ENCODE results near the gene CDKAL1. TPM values are rescaled to one million over a fixed set of nuclear protein-coding genes. Genes with fewer than 3 reads are reported as not detected.

CDKAL1 gene
- total and polyA plus RNA-seq, 2 donors from 2014 or later = 4.6 to 20.2 TPM

DNA sequence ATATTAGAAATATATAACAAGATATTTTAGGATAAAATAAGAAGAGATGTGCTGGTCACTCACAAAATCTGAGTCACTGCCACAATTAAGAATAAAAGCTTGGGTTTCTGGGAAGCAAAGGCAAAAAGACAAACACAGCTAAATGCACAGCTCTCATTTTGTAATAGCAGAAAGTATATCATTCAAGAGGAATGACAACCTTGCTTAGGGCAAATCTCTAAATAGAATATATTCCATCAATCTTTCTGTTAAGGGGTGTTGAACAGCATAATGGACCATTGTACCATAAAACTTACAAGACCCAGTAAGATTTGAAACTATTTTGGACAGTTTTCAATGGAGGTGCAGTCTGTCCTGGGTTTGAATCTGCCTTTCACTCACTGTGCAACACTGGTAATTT, 594.3 kb downstream of the CDKAL1 start:
- Histone ChIP-seq H3K4me1 (ENCODE audit: control insufficient read depth in 2 of 3, insufficient read depth in 2 of 3, low read depth in 1 of 3, low read length in 3 of 3) (peaks cover 0 to 4% (median 0%) of the 10 kb centered on the region in 3 donors), H3K4me3 (ENCODE audit: low read length in 3 of 3) (no peak overlapping the region)
- FAIRE-seq = no peak

DNA sequence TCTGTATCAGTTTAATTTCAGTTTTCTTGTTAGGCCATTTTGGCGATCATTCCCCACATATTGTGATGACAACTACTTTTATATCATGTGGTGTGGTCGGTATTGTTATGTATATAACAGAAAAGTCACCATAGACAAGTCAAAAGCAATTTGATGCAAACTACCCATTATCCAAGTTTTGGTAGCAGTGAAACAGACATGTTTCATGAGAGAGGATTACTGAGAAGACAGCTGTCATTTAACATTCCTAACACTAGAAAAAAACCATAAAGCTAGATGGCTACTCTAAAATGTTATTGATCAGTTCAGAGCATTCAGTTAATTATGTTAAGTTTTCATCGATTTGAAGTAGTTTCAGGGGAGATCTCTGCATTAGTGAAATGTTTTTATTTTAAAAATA, 597.1 kb downstream of the CDKAL1 start:
- Histone ChIP-seq H3K4me1 (ENCODE audit: control insufficient read depth in 2 of 3, insufficient read depth in 2 of 3, low read depth in 1 of 3, low read length in 3 of 3) (peaks cover 0 to 5% (median 0%) of the 10 kb centered on the region in 3 donors), H3K27ac (ENCODE audit: low read depth in 2 of 2, low read length in 2 of 2) (no peak overlapping the region), H3K4me3 (ENCODE audit: low read length in 3 of 3) (no peak overlapping the region), H3K9me3 (ENCODE audit: control insufficient read depth in 2 of 3, insufficient read depth in 1 of 3, low read length in 3 of 3) (no peaks in the 10 kb centered on the region), H3K9ac (ENCODE audit: low read length in 3 of 3) (no peak overlapping the region), H3K36me3 (ENCODE audit: control insufficient read depth in 2 of 3, insufficient read depth in 3 of 3, low read length in 3 of 3) (no peaks in the 10 kb centered on the region), H3K27me3 (ENCODE audit: control insufficient read depth, insufficient read depth, low read length) (no peaks in the 10 kb centered on the region)
- intact Hi-C loops (cut with DNase I) = no loop called here
- DNase-seq (no peak), FAIRE-seq (no peak)
- TF ChIP-seq, protein P1, sequence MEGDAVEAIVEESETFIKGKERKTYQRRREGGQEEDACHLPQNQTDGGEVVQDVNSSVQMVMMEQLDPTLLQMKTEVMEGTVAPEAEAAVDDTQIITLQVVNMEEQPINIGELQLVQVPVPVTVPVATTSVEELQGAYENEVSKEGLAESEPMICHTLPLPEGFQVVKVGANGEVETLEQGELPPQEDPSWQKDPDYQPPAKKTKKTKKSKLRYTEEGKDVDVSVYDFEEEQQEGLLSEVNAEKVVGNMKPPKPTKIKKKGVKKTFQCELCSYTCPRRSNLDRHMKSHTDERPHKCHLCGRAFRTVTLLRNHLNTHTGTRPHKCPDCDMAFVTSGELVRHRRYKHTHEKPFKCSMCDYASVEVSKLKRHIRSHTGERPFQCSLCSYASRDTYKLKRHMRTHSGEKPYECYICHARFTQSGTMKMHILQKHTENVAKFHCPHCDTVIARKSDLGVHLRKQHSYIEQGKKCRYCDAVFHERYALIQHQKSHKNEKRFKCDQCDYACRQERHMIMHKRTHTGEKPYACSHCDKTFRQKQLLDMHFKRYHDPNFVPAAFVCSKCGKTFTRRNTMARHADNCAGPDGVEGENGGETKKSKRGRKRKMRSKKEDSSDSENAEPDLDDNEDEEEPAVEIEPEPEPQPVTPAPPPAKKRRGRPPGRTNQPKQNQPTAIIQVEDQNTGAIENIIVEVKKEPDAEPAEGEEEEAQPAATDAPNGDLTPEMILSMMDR (IDR thresholded peaks at IDR 0.05; ENCODE audit: borderline replicate concordance, extremely low read depth, insufficient read depth) = no peak

More for the DNA sequence above, 594.3 kb downstream of the CDKAL1 start:
- Histone ChIP-seq H3K9me3 (ENCODE audit: control insufficient read depth in 2 of 3, insufficient read depth in 1 of 3, low read length in 3 of 3) (no peaks in the 10 kb centered on the region), H3K9ac (ENCODE audit: low read length in 3 of 3) (no peak overlapping the region), H3K27me3 (ENCODE audit: control insufficient read depth, insufficient read depth, low read length) (no peaks in the 10 kb centered on the region), H3K27ac (ENCODE audit: low read depth in 2 of 2, low read length in 2 of 2) (no peak overlapping the region), H3K36me3 (ENCODE audit: control insufficient read depth in 2 of 3, insufficient read depth in 3 of 3, low read length in 3 of 3) (no peaks in the 10 kb centered on the region)
- TF ChIP-seq, protein P1 (IDR thresholded peaks at IDR 0.05; ENCODE audit: borderline replicate concordance, extremely low read depth, insufficient read depth) = no peak
- no peak for DNase-seq
- intact Hi-C loops (cut with DNase I) = no loop called here

DNA sequence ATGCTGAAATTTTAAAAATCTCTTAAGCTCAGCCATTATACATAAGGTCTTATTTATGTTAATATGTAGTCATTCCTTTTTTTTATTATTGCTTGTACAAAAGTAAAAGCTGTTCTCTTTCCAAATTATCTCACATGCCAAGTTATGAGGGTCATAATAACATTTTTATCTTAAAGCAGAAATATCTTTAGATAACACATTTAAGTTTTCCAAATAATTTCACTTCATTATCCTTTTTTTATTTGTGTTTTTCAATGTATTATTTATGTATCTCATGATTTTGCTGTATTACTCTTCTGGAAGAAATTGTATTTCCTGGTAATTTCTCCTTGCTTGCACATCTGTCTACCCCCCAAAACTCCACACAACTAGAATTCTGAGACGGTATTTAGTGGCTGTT, 598.2 kb downstream of the CDKAL1 start:
- intact Hi-C loops (cut with DNase I) = no loop called here
- peaks cover 0 to 5% (median 0%) of the 10 kb centered on the region in 3 donors for H3K4me1 ChIP-seq (ENCODE audit: control insufficient read depth in 2 of 3, insufficient read depth in 2 of 3, low read depth in 1 of 3, low read length in 3 of 3)
- H3K9ac ChIP-seq (ENCODE audit: low read length in 3 of 3) = no peak overlapping the region
- no peaks in the 10 kb centered on the region for H3K9me3 ChIP-seq (ENCODE audit: control insufficient read depth in 2 of 3, insufficient read depth in 1 of 3, low read length in 3 of 3)
- TF ChIP-seq, protein P1 (IDR thresholded peaks at IDR 0.05; ENCODE audit: borderline replicate concordance, extremely low read depth, insufficient read depth) = no peak
- H3K27ac ChIP-seq (ENCODE audit: low read depth in 2 of 2, low read length in 2 of 2) = no peak overlapping the region
- DNase-seq (no peak), FAIRE-seq (no peak)
- H3K36me3 ChIP-seq (ENCODE audit: control insufficient read depth in 2 of 3, insufficient read depth in 3 of 3, low read length in 3 of 3) = no peaks in the 10 kb centered on the region
- no peaks in the 10 kb centered on the region for H3K27me3 ChIP-seq (ENCODE audit: control insufficient read depth, insufficient read depth, low read length)
- H3K4me3 ChIP-seq (ENCODE audit: low read length in 3 of 3) = no peak overlapping the region

All from kidney (tissue), 14 donors.